IMR-90 (cell line): ENCODE results near the gene SLC34A3. TPM values are rescaled to one million over a fixed set of nuclear protein-coding genes. Genes with fewer than 3 reads are reported as not detected.

Experiments
- ATAC-seq: fragments of 200-7000 bp; cut with Tn5 transposase; 2 replicates; pipeline ENCODE4 v1.9.1; 2020; ENCODE audit warnings: low read depth, mild to moderate bottlenecking, moderate library complexity
- BruUV-seq: library from RNA; stranded (reverse); fragments of 400-500 nt; replicated peaks from 2 replicates; lab custom pipeline; 2021; lab: Mats Ljungman, UMichigan
- CTCF ChIA-PET: fragments of 300-600 bp; formaldehyde crosslinking; extraction: SDS; loops from one replicate; lab custom pipeline; 2021; ENCODE audit warnings: antibody characterized with exemption; lab: Yijun Ruan, JAX
- POLR2A ChIA-PET: fragments of 300-600 bp; sonication (Branson Sonifier 250); formaldehyde crosslinking; loops from one replicate; lab custom pipeline; 2022; ENCODE audit warnings: antibody characterized with exemption; ENCODE audit not compliant: unreplicated experiment; lab: Charles Lee
- DNase-seq: peaks from one replicate; pipeline ENCODE4 v3.0.0; 2013
- H2AFZ ChIP-seq: replicated peaks from 2 replicates; pipeline ENCODE3; 2013; ENCODE audit warnings: low read length, mild to moderate bottlenecking; ENCODE audit not compliant: poor library complexity
- H2AK5ac ChIP-seq: 2 replicates; pipeline ENCODE4 v1.6.1; 2013; ENCODE audit warnings: low read depth, low read length, inconsistent platforms
- H2AK9ac ChIP-seq: replicated peaks from 2 replicates; pipeline ENCODE3; 2013; ENCODE audit warnings: mild to moderate bottlenecking, low read depth, low read length, moderate library complexity; ENCODE audit not compliant: poor library complexity
- H2BK120ac ChIP-seq: 2 replicates; pipeline ENCODE4 v1.6.1; 2013; ENCODE audit warnings: low read depth, low read length, inconsistent platforms
- H2BK15ac ChIP-seq: 3 replicates; pipeline ENCODE4 v1.6.1; 2013; ENCODE audit warnings: low read depth, low read length, inconsistent platforms
- H2BK20ac ChIP-seq: 2 replicates; pipeline ENCODE4 v1.6.1; 2013; ENCODE audit warnings: low read depth, mild to moderate bottlenecking, inconsistent platforms, low read length, moderate library complexity
- H2BK5ac ChIP-seq: 2 replicates; pipeline ENCODE4 v1.6.1; 2013; ENCODE audit warnings: mild to moderate bottlenecking, low read depth, low read length, inconsistent platforms; ENCODE audit not compliant: poor library complexity, severe bottlenecking
- H3K14ac ChIP-seq: replicated peaks from 2 replicates; pipeline ENCODE4 v1.6.1; 2013; ENCODE audit warnings: low read depth, low read length, inconsistent platforms
- H3K18ac ChIP-seq: 2 replicates; pipeline ENCODE4 v1.6.1; 2013; ENCODE audit warnings: low read depth, low read length, control low read depth
- H3K23ac ChIP-seq: 2 replicates; pipeline ENCODE4 v1.6.1; 2013; ENCODE audit warnings: low read depth, low read length, inconsistent platforms
- H3K27ac ChIP-seq: 2 replicates; pipeline ENCODE4 v1.5.1; 2013; ENCODE audit warnings: mild to moderate bottlenecking, control low read depth, low read length; ENCODE audit not compliant: insufficient read depth
- H3K27me3 ChIP-seq: 2 replicates; pipeline ENCODE4 v1.6.1; 2013; ENCODE audit warnings: low read length; ENCODE audit not compliant: control insufficient read depth, insufficient read depth
- H3K36me3 ChIP-seq: 2 replicates; pipeline ENCODE4 v1.6.1; 2013; ENCODE audit warnings: low read length, mixed read lengths; ENCODE audit not compliant: control insufficient read depth, insufficient read depth
- H3K4ac ChIP-seq: 2 replicates; pipeline ENCODE4 v1.6.1; 2013; ENCODE audit warnings: low read depth, low read length, inconsistent platforms
- H3K4me1 ChIP-seq: 2 replicates; pipeline ENCODE4 v1.6.1; 2013; ENCODE audit warnings: low read length, mixed read lengths; ENCODE audit not compliant: control insufficient read depth, insufficient read depth
- H3K4me2 ChIP-seq: 2 replicates; pipeline ENCODE4 v1.6.1; 2013; ENCODE audit warnings: low read depth, mild to moderate bottlenecking, control low read depth, low read length, moderate library complexity
- H3K4me3 ChIP-seq: 2 replicates; pipeline ENCODE4 v1.5.1; 2013; ENCODE audit warnings: low read depth, mild to moderate bottlenecking, control low read depth, low read length, moderate library complexity; ENCODE audit not compliant: insufficient read depth
- H3K56ac ChIP-seq: 2 replicates; pipeline ENCODE4 v1.6.1; 2013; ENCODE audit warnings: low read length, inconsistent platforms; ENCODE audit not compliant: insufficient read depth; ENCODE audit errors: extremely low read depth
- H3K79me1 ChIP-seq, 2 experiments: 2 replicates each; pipeline ENCODE4 v1.6.1; 2013; ENCODE audit warnings: low read length in 2 of 2, inconsistent platforms in 1 of 2, low read depth in 1 of 2
- H3K9ac ChIP-seq: 2 replicates; pipeline ENCODE4 v1.6.1; 2013; ENCODE audit warnings: low read depth, low read length, control low read depth
- H3K9me1 ChIP-seq: 2 replicates; pipeline ENCODE4 v1.6.1; 2013; ENCODE audit warnings: low read length, inconsistent platforms; ENCODE audit not compliant: insufficient read depth
- H3K9me3 ChIP-seq: 2 replicates; pipeline ENCODE4 v1.6.1; 2013; ENCODE audit warnings: low read length; ENCODE audit not compliant: control insufficient read depth, insufficient read depth
- H4K20me1 ChIP-seq: 2 replicates; pipeline ENCODE4 v1.6.1; 2013; ENCODE audit warnings: low read length, inconsistent platforms; ENCODE audit not compliant: insufficient read depth
- H4K5ac ChIP-seq: 2 replicates; pipeline ENCODE4 v1.6.1; 2013; ENCODE audit warnings: mild to moderate bottlenecking, low read depth, low read length, control low read depth
- H4K8ac ChIP-seq, 2 experiments: 2 replicates each; pipeline ENCODE4 v1.6.1; 2013; ENCODE audit warnings: low read depth in 2 of 2, low read length in 2 of 2, control low read depth in 1 of 2, inconsistent platforms in 1 of 2
- H4K91ac ChIP-seq: 2 replicates; pipeline ENCODE4 v1.6.1; 2013; ENCODE audit warnings: low read depth, low read length, inconsistent platforms; ENCODE audit not compliant: insufficient read depth
- BHLHE40 ChIP-seq: fragments of 150-350 bp; IDR thresholded peaks from 2 replicates; pipeline ENCODE4 v1.6.1; 2016; ENCODE audit warnings: mild to moderate bottlenecking, low read depth, low read length
- CEBPB ChIP-seq: IDR thresholded peaks from 2 replicates; pipeline ENCODE4 v1.6.1; 2012; ENCODE audit warnings: low read depth, low read length, improper control_type of control experiment
- CHD1 ChIP-seq: IDR thresholded peaks from 2 replicates; pipeline ENCODE4 v1.6.1; 2012; ENCODE audit warnings: low read depth, low read length, improper control_type of control experiment
- FOS ChIP-seq: fragments of 150-350 bp; IDR thresholded peaks from 2 replicates; pipeline ENCODE4 v1.6.1; 2016; ENCODE audit warnings: low read depth, low read length
- MXI1 ChIP-seq: IDR thresholded peaks from 2 replicates; pipeline ENCODE4 v1.6.1; 2012; ENCODE audit warnings: low read depth, mild to moderate bottlenecking, low read length, moderate library complexity, borderline replicate concordance
- RAD21 ChIP-seq: IDR thresholded peaks from 2 replicates; pipeline ENCODE4 v1.6.1; 2012; ENCODE audit warnings: low read length, improper control_type of control experiment
- RCOR1 ChIP-seq: IDR thresholded peaks from 2 replicates; pipeline ENCODE4 v1.6.1; 2012; ENCODE audit warnings: mild to moderate bottlenecking, low read length, improper control_type of control experiment; ENCODE audit not compliant: insufficient replicate concordance
- SMC3 ChIP-seq: fragments of 150-350 bp; IDR thresholded peaks from 2 replicates; pipeline ENCODE4 v1.6.1; 2016; ENCODE audit warnings: low read depth, mild to moderate bottlenecking, antibody characterized with exemption, low read length, moderate library complexity
- WGBS, 2 experiments: methylation state at CpG; one replicate each; pipeline versions ENCODE4 v1.1.5 to v1.1.7; 2013; ENCODE audit warnings: missing lambda C conversion rate in 2 of 2; ENCODE audit not compliant: insufficient read length in 1 of 2; ENCODE audit errors: extremely low coverage in 2 of 2; 5-methylcytosine and 5-hydroxymethylcytosine counted together
- dilution Hi-C: fragments of 300-500 bp; cut with HindIII; formaldehyde crosslinking; loops from one replicate; pipeline ENCODE4 v1.14.3; 2018; ENCODE audit warnings: low sequenced_read_pairs; ENCODE audit not compliant: unreplicated experiment
- in situ Hi-C: fragments of 300-500 bp; cut with MboI; formaldehyde crosslinking; loops from 3 replicates; pipeline ENCODE4 v1.14.3; 2019; ENCODE audit warnings: low sequenced_read_pairs, inconsistent platforms, mixed read lengths
- intact Hi-C: fragments of 100-400 bp; cut with micrococcal nuclease; formaldehyde crosslinking; loops from 2 replicates; pipeline ENCODE4 v1.10.0; 2022
- polyA plus RNA-seq, 3 experiments: library from polyadenylated mRNA; depleted of rRNA; stranded (reverse); fragments of >200 nt; gene quantifications; 2 replicates each; pipeline ENCODE4 v1.2.3, GENCODE V29; 2012; ENCODE audit warnings: low replicate concordance in 1 of 3
- total RNA-seq: library from RNA; depleted of rRNA; stranded (reverse); fragments of >200 nt; gene quantifications from 2 replicates; pipeline ENCODE4 v1.2.3, GENCODE V29; 2012
- TF ChIP-seq, protein P1 (sequence below): fragments of 150-350 bp; IDR thresholded peaks from 2 replicates; pipeline ENCODE4 v1.6.1; 2017; ENCODE audit warnings: mild to moderate bottlenecking, antibody characterized with exemption, low read length, low read depth

Gene SLC34A3
- total and polyA plus RNA-seq, 2 of the 4 experiments (the other 2 are of a cell fraction) = not detected

DNA sequence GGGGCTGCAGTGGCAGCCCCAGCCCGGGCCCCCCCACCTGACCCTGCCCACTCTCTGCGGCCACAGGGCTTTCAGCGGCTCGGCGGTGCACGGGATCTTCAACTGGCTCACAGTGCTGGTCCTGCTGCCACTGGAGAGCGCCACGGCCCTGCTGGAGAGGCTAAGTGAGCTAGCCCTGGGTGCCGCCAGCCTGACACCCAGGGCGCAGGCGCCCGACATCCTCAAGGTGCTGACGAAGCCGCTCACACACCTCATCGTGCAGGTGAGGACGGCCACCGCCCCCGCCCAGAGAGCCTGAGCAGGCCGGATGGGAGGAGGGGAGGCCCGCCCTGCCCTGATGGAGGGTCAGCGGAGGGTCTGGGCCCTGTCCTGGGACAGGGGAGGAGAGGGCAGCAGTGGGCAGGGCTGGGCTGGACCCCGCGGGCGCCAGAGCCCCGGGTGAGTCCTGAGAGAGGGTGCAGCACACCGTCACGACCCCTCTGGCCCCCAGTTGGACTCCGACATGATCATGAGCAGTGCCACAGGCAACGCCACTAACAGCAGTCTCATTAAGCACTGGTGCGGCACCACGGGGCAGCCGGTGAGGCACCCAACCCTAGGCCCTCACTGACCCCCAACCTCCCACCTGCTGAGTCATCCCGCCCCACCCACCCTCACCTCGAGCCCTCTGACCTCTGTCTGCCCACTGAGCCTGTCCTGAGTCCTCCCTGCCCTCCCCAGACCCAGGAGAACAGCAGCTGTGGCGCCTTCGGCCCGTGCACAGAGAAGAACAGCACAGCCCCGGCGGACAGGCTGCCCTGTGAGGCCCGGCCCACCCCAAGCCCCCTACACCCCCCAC, 2.7 kb downstream of the SLC34A3 start:
- ChIA-PET POLR2A (no interaction called here), CTCF (no interaction called here)
- H3K27ac ChIP-seq = no peak overlapping the region
- H3K56ac ChIP-seq = no peak overlapping the region
- no peak overlapping the region for H2AK5ac ChIP-seq
- H3K79me1 ChIP-seq = peaks cover 5 to 19% of the 10 kb centered on the region in 2 experiments; a peak in 3 of 4 replicates
- no peak overlapping the region for H2AFZ ChIP-seq
- no peaks in the 10 kb centered on the region for H3K36me3 ChIP-seq
- H4K5ac ChIP-seq = no peak overlapping the region
- H3K4me3 ChIP-seq = no peak overlapping the region
- H2BK20ac ChIP-seq = no peak overlapping the region
- no peak overlapping the region for H3K14ac ChIP-seq
- WGBS, 2 experiments = 78% methylated on average over 17 of the region's 40 CpGs; no CpG with 5 or more reads in 1 of the 2 experiments
- H4K20me1 ChIP-seq = peaks cover 5% of the 10 kb centered on the region; the same call in 1 of the 2 replicates
- peaks cover 2% of the 10 kb centered on the region; the same call in 1 of the 2 replicates for H3K4me1 ChIP-seq
- peaks cover 1% of the 10 kb centered on the region; the same call in 1 of the 2 replicates for H3K27me3 ChIP-seq
- no peaks in the 10 kb centered on the region for H3K9me3 ChIP-seq
- H3K23ac ChIP-seq = no peak overlapping the region
- no TSS peak for BruUV-seq
- no peaks in the 10 kb centered on the region for H3K9me1 ChIP-seq
- H2BK15ac ChIP-seq = no peak overlapping the region
- H3K9ac ChIP-seq = no peak overlapping the region
- H4K91ac ChIP-seq = no peak overlapping the region
- no peak overlapping the region for H3K18ac ChIP-seq
- dilution Hi-C loops (no loop called here), in situ Hi-C loops (no loop called here), intact Hi-C loops (no loop called here)
- no peak overlapping the region for H3K4ac ChIP-seq
- ATAC-seq (no peak), DNase-seq (no peak)
- H4K8ac ChIP-seq = no peak overlapping the region
- H2BK5ac ChIP-seq = no peak overlapping the region
- H3K4me2 ChIP-seq = no peak overlapping the region
- TF ChIP-seq CEBPB (no peak), RCOR1 (no peak), MXI1 (no peak), BHLHE40 (no peak), FOS (no peak), RAD21 (no peak), SMC3 (no peak), CHD1 (no peak)
- TF ChIP-seq, protein P1, sequence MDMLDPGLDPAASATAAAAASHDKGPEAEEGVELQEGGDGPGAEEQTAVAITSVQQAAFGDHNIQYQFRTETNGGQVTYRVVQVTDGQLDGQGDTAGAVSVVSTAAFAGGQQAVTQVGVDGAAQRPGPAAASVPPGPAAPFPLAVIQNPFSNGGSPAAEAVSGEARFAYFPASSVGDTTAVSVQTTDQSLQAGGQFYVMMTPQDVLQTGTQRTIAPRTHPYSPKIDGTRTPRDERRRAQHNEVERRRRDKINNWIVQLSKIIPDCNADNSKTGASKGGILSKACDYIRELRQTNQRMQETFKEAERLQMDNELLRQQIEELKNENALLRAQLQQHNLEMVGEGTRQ = no peak
- H2BK120ac ChIP-seq = no peak overlapping the region
- no peak overlapping the region for H2AK9ac ChIP-seq
